Measurements from ENCODE around the gene PLCH1.

PLCH1 gene

DNA sequence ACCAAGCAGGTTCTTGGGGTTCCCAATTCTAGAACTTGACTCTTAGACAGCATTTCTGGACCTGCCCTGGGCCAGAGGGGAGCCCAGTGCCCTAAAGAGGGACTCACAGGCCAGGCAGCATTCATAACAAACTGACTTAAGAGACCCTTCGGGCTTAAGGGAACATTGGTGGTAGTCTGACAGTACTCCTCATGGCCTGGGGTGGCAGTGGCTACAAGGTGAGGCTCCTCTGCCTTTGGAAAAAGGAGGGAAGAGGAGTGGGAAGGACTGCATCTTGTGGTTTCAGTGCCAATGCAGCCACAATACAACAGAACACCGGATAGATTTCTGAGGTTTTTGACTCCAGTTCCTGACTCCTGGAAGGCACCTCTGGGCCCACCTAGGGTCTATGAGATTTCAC lies 279.2 kb downstream of the PLCH1 start:
- CTCF ChIA-PET: no interaction called here

DNA sequence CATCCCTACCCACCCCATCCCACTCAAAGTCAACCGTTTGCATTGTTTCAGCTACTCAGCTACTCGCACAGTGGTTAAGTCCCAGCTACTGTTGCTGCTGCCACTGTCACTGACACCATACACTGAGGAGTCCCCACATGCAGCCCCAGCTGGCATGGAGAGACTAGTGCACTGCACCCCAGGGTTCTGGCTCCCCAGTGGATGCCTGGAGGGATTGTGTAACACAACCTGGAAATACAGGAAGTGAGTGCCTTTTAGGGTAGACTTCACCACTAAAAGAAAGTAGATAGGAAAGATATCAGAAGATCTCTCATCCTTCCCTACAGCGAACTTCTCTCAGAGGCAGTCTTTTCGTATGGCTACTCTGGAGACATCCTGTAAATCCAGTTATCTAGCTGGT lies 282.2 kb downstream of the PLCH1 start:
- POLR2A ChIA-PET: no interaction called here
- CTCF ChIA-PET: no interaction called here
- TF ChIP-seq, protein P1, sequence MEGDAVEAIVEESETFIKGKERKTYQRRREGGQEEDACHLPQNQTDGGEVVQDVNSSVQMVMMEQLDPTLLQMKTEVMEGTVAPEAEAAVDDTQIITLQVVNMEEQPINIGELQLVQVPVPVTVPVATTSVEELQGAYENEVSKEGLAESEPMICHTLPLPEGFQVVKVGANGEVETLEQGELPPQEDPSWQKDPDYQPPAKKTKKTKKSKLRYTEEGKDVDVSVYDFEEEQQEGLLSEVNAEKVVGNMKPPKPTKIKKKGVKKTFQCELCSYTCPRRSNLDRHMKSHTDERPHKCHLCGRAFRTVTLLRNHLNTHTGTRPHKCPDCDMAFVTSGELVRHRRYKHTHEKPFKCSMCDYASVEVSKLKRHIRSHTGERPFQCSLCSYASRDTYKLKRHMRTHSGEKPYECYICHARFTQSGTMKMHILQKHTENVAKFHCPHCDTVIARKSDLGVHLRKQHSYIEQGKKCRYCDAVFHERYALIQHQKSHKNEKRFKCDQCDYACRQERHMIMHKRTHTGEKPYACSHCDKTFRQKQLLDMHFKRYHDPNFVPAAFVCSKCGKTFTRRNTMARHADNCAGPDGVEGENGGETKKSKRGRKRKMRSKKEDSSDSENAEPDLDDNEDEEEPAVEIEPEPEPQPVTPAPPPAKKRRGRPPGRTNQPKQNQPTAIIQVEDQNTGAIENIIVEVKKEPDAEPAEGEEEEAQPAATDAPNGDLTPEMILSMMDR (IDR thresholded peaks at IDR 0.05; ENCODE audit: insufficient read depth, low read length, missing control alignments): no peak
- H3K4me3 ChIP-seq (ENCODE audit: low read depth, low read length): no peak overlapping the region
- no peak for DNase-seq (ENCODE audit: low read depth, low spot score)

More for the DNA sequence above, 279.2 kb downstream of the PLCH1 start:
- no peak overlapping the region for H3K4me3 ChIP-seq (ENCODE audit: low read depth, low read length)
- DNase-seq (ENCODE audit: low read depth, low spot score): no peak
- TF ChIP-seq, protein P1 (IDR thresholded peaks at IDR 0.05; ENCODE audit: insufficient read depth, low read length, missing control alignments): no peak
- POLR2A ChIA-PET: no interaction called here

DNA sequence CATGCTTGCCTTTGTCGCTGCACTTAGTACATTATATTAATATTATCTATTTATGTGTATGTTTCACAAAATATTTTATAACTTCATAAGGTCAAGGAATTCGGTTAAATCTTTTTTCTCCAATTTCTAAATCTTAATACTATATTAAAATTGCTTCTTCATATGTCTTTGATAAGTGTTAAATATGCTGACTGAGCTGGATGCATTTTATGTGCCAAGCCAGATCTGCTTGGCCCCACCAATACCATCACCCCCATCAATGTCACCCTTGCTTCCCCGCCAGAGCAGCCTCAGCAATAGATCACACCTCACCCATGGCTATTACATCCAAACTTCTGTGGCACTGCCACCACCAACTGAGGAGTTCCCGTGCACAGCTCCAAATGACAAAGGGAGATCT lies 287.3 kb downstream of the PLCH1 start:
- ChIA-PET CTCF (no interaction called here), POLR2A (no interaction called here)
- H3K4me3 ChIP-seq (ENCODE audit: low read depth, low read length): no peak overlapping the region
- DNase-seq (ENCODE audit: low read depth, low spot score): no peak
- TF ChIP-seq, protein P1 (IDR thresholded peaks at IDR 0.05; ENCODE audit: insufficient read depth, low read length, missing control alignments): no peak

DNA sequence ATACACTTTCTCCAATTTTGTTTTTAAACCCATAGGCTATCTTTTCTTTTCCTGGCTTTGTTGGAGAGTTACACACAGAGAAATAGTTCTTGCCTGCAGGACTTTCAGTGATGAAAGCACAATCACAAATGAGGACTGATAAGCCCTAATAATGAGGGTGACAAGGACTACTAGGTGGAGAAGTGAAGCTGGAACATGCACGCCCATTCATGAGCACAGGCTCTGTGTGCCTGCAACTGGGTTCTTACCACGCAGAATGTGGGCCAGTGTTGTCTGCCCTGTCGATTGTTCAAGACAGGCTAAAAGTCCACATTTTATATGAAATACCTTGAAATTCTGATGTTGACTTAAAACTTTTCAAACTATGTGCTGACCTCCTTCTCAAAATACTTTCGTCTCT lies 289.1 kb downstream of the PLCH1 start:
- no peak for DNase-seq (ENCODE audit: low read depth, low spot score)
- ChIA-PET POLR2A (no interaction called here), CTCF (no interaction called here)
- no peak overlapping the region for H3K4me3 ChIP-seq (ENCODE audit: low read depth, low read length)
- TF ChIP-seq, protein P1 (IDR thresholded peaks at IDR 0.05; ENCODE audit: insufficient read depth, low read length, missing control alignments): no peak

DNA sequence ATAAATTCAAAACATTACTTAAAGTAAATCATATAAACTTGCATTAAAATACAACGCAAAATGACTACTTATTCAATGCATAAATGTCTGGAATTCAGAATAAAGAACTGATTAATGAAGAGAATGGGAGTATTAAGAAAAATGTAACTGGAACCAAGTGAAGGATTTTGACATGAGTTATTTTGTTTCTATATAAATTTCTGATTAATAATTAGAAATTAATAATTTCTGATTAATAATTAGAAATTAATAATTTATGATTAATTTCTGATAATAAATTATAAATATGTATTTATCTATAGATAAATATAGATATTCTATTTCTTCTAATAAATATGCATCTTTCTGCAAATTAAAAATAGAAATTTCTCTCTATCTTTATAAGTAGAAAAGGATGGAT lies 291.4 kb downstream of the PLCH1 start:
- CTCF ChIA-PET: no interaction called here
- TF ChIP-seq, protein P1 (IDR thresholded peaks at IDR 0.05; ENCODE audit: insufficient read depth, low read length, missing control alignments): no peak
- no peak overlapping the region for H3K4me3 ChIP-seq (ENCODE audit: low read depth, low read length)
- POLR2A ChIA-PET: no interaction called here
- DNase-seq (ENCODE audit: low read depth, low spot score): no peak

DNA sequence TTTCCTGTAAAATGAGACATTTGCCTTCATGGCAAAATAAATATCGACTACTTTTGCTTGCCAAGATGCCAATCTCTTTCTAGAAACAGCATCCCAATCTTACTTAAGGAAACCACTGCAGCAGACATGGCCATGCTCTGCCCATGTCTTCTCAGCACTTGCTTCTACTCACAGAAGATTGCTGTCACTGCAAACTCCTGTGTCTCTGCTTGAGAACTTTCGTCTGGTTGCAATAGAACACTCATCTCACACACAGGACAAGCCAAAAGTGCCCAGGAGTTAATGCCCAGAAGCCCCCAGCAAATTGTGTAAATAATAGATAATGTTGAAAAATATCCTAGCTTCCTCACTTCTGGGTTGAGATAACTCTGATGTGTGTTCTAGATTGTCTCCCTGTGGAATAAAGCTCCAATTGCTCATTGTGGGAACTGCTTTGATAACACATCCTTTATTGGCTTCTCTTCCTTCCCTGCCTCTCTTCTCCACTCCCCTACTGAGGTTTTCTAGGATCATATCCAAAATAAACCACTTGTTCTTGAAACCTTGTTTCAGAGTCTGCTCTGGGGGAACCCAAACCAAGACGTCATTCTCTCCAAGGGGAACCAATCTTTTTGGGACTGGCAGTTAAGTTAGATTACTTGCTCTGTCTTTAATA lies 295.1 kb downstream of the PLCH1 start:
- TF ChIP-seq, protein P1 (IDR thresholded peaks at IDR 0.05; ENCODE audit: insufficient read depth, low read length, missing control alignments): no peak
- H3K4me3 ChIP-seq (ENCODE audit: low read depth, low read length): no peak overlapping the region
- CTCF ChIA-PET: no interaction called here
- POLR2A ChIA-PET: no interaction called here
- DNase-seq (ENCODE audit: low read depth, low spot score): no peak
